ENCODE results near the gene ZNF446. TPM values are rescaled to one million over a fixed set of nuclear protein-coding genes. Genes with fewer than 3 reads are reported as not detected.
"Not testable (repeated sequence)": the region's sequence is repeated elsewhere in the genome, so short reads cannot be mapped to it uniquely, and the experiment has no call there.

Gene ZNF446
- total and polyA plus RNA-seq, 12 donors, result 4.2 to 11.1 (median 5.7) TPM

GRCh38 chr19:58497634-58498170 lies 21.6 kb downstream of the ZNF446 start:
- TF ChIP-seq CTCF (IDR thresholded peaks at IDR 0.05), result no peak
- 85% methylated on average over 8 of the region's 8 CpGs for WGBS, 2 donors
- Histone ChIP-seq H3K9me3 (no peaks in the 10 kb centered on the region), H3K4me1 (peaks cover 2 to 29% (median 18%) of the 10 kb centered on the region in 9 donors), H3K27me3 (no peaks in the 10 kb centered on the region), H3K27ac (no peak overlapping the region), H3K36me3 (no peaks in the 10 kb centered on the region), H3K4me3 (no peak overlapping the region)
- ATAC-seq, result no peak
- DNase-seq, result no peak
- intact Hi-C loops (cut with DNase I), result no loop called here

- H3K27me3 ChIP-seq, result no peaks in the 10 kb centered on the region
- no peaks in the 10 kb centered on the region for H3K9me3 ChIP-seq
- intact Hi-C loops (cut with DNase I), result loop anchor here in 1 of 10 donors (1.0 kb wide), 1 partner anchor 21 kb away; the partner anchor contains the start of gene ZBTB45
- no peaks in the 10 kb centered on the region for H3K36me3 ChIP-seq
- H3K4me3 ChIP-seq, result peak overlapping the region in 9 of 10 donors; percentile 19 to 74 (median 62)
- DNase-seq (no peak), ATAC-seq (peak in 6 of 8 donors; percentile 2 to 46 (median 6))
- H3K27ac ChIP-seq, result peak overlapping the region in 5 of 10 donors; percentile 12 to 89 (median 77)
- 54 to 60% methylated on average over 22 of the region's 22 CpGs for WGBS, 2 donors
- TF ChIP-seq CTCF (IDR thresholded peaks at IDR 0.05), result no peak
- H3K4me1 ChIP-seq, result peaks cover 2 to 29% (median 18%) of the 10 kb centered on the region in 9 donors
Observed at GRCh38 chr19:58498316-58499020, 22.3 kb downstream of the ZNF446 start.

- peak in 7 of 9 donors; percentile 11 to 52 (median 32) for TF ChIP-seq CTCF (IDR thresholded peaks at IDR 0.05)
- H3K36me3 ChIP-seq, result no peaks in the 10 kb centered on the region
- no peaks in the 10 kb centered on the region for H3K27me3 ChIP-seq
- H3K4me3 ChIP-seq, result peak overlapping the region; percentile 47 to 74 (median 62)
- ATAC-seq, result peak; percentile 97 to 99 (median 98)
- WGBS, 2 donors, result 1 to 2% methylated on average over 60 of the region's 60 CpGs
- no peaks in the 10 kb centered on the region for H3K9me3 ChIP-seq
- peak; percentile 99 to 100 for DNase-seq
- peaks cover 2 to 29% (median 18%) of the 10 kb centered on the region in 9 donors for H3K4me1 ChIP-seq
- intact Hi-C loops (cut with DNase I), result loop anchor here in 1 of 10 donors (1.0 kb wide), 1 partner anchor 20 kb away; the partner anchor contains the start of gene ZBTB45
- peak overlapping the region in 9 of 10 donors; percentile 76 to 92 (median 85) for H3K27ac ChIP-seq
Observed at GRCh38 chr19:58499021-58499927, 23.1 kb downstream of the ZNF446 start.

GRCh38 chr19:58500242-58500641 lies 24.1 kb downstream of the ZNF446 start:
- intact Hi-C loops (cut with DNase I), result no loop called here
- peaks cover 2 to 29% (median 18%) of the 10 kb centered on the region in 9 donors for H3K4me1 ChIP-seq
- no peaks in the 10 kb centered on the region for H3K27me3 ChIP-seq
- no peaks in the 10 kb centered on the region for H3K9me3 ChIP-seq
- no peaks in the 10 kb centered on the region for H3K36me3 ChIP-seq
- ATAC-seq, result no peak
- TF ChIP-seq CTCF (IDR thresholded peaks at IDR 0.05), result no peak
- H3K27ac ChIP-seq, result peak overlapping the region in 3 of 10 donors; percentile 77 to 92 (median 88)
- no peak for DNase-seq
- peak overlapping the region in 9 of 10 donors; percentile 50 to 74 (median 62) for H3K4me3 ChIP-seq
- WGBS, 2 donors, result 91 to 95% methylated on average over 14 of the region's 14 CpGs

- intact Hi-C loops (cut with DNase I); H3K36me3 ChIP-seq: not testable (repeated sequence)
Observed at GRCh38 chr19:58507602-58508223, 31.6 kb downstream of the ZNF446 start.

More at GRCh38 chr19:58507602-58508223, 31.6 kb downstream of the ZNF446 start:
- not testable (repeated sequence) for DNase-seq, ATAC-seq, H3K4me1 ChIP-seq, H3K27me3 ChIP-seq, H3K9me3 ChIP-seq, H3K4me3 ChIP-seq, H3K27ac ChIP-seq
- WGBS, 2 donors, result 69 to 71% methylated on average over 8 of the region's 8 CpGs
